Ovary (tissue), 3 donors: ENCODE results near the gene NOL3.

Source experiments
- CTCF ChIP-seq, 3 donors: fragments of 450-650 bp in 2 of 3; fragments of 200-600 bp in 1 of 3; IDR thresholded peaks; one replicate each; pipeline versions ENCODE4 v1.5.1 to v1.8.0; 2016 to 2022; ENCODE audit warnings: antibody characterized with exemption in 3 of 3, mild to moderate bottlenecking in 1 of 3
- EP300 ChIP-seq: sonication (generic); formaldehyde crosslinking; IDR thresholded peaks from one replicate; pipeline ENCODE4 v1.6.1; 2017; ENCODE audit warnings: antibody characterized with exemption
- POLR2A ChIP-seq: fragments of 450-650 bp; IDR thresholded peaks from one replicate; pipeline ENCODE4 v1.6.1; 2017; ENCODE audit warnings: antibody characterized with exemption, mild to moderate bottlenecking, moderate library complexity
- donor health status: DM: no; HTN: no; CAD: no.

- no peak for TF ChIP-seq EP300
- TF ChIP-seq CTCF (IDR thresholded peaks at IDR 0.05) = no peak
- no peak for TF ChIP-seq POLR2A
Measured at GRCh38 chr16:67158637-67159600, 11.4 kb upstream of the NOL3 start.
